Colonic mucosa (tissue), 4 donors: ENCODE results near the gene KAT2A. TPM values are rescaled to one million over a fixed set of nuclear protein-coding genes. Genes with fewer than 3 reads are reported as not detected.

Experiments used
- DNase-seq: peaks from one replicate; pipeline ENCODE4 v3.0.0-alpha.2; 2020
- H3K27ac ChIP-seq: fragments of 200-600 bp; one replicate; pipeline ENCODE4 v1.8.0; 2021
- H3K27me3 ChIP-seq: fragments of 200-600 bp; one replicate; pipeline ENCODE4 v1.8.0; 2021
- H3K36me3 ChIP-seq: fragments of 200-600 bp; one replicate; pipeline ENCODE4 v1.8.0; 2021
- H3K4me1 ChIP-seq: fragments of 200-600 bp; one replicate; pipeline ENCODE4 v1.8.0; 2021; ENCODE audit warnings: mild to moderate bottlenecking
- H3K4me3 ChIP-seq: fragments of 200-600 bp; one replicate; pipeline ENCODE4 v1.8.0; 2021
- H3K9ac ChIP-seq, 2 donors: one replicate each; pipeline ENCODE4 v1.7.0; 2013; ENCODE audit warnings: control low read depth in 2 of 2, low read depth in 2 of 2, low read length in 2 of 2
- H3K9me3 ChIP-seq: fragments of 200-600 bp; one replicate; pipeline ENCODE4 v1.8.0; 2021
- intact Hi-C: fragments of 100-400 bp; cut with DNase I; formaldehyde crosslinking; loops from one replicate; pipeline ENCODE4 v1.14.1; 2022
- total RNA-seq, 2 donors: library from RNA; stranded (reverse); fragmentation: NEBNext Ultra II Directional in 1 of 2; extraction: Animal tissue kit (Norgen Biotek cat#: 25700) in 1 of 2; gene quantifications; one replicate each; pipeline ENCODE4 v1.2.1, GENCODE V29; 2021
- TF ChIP-seq, protein P1 (sequence below): fragments of 200-600 bp; IDR thresholded peaks from one replicate; pipeline ENCODE4 v1.8.0; 2022; ENCODE audit warnings: antibody characterized with exemption, mild to moderate bottlenecking
- donor health status: healthy.
- donor health status: DM: no; HTN: no; CAD: no.
- donor health status: DM: no; HTN: no; CAD: no.

Gene KAT2A
- total RNA-seq, 2 donors from 2014 or later, result 16.9 to 59.8 TPM

DNA sequence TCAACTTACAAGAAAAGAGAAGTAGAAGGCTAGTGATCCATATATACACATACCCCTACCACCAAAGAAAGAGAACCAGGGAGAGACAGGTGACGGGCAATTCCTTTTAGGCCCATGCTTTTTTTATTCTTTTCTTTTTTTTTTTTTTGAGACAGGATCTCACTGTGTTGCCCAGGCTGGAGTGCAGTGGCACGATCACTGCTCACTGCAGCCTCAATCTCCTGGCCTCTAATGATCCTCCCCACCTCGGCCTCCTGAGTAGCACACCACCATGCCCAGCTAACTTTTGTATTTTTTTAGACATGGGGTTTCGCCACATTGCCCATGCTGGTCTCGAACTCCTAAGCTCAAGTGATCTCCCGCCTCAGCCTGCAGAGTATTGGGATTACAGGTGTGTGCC lies 6.2 kb upstream of the KAT2A start:
- peaks cover 16% of the 10 kb centered on the region for H3K36me3 ChIP-seq
- no peak overlapping the region for H3K4me3 ChIP-seq
- no peaks in the 10 kb centered on the region for H3K27me3 ChIP-seq
- DNase-seq, result no peak
- intact Hi-C loops, result no loop called here
- no peak overlapping the region for H3K27ac ChIP-seq
- TF ChIP-seq, protein P1, sequence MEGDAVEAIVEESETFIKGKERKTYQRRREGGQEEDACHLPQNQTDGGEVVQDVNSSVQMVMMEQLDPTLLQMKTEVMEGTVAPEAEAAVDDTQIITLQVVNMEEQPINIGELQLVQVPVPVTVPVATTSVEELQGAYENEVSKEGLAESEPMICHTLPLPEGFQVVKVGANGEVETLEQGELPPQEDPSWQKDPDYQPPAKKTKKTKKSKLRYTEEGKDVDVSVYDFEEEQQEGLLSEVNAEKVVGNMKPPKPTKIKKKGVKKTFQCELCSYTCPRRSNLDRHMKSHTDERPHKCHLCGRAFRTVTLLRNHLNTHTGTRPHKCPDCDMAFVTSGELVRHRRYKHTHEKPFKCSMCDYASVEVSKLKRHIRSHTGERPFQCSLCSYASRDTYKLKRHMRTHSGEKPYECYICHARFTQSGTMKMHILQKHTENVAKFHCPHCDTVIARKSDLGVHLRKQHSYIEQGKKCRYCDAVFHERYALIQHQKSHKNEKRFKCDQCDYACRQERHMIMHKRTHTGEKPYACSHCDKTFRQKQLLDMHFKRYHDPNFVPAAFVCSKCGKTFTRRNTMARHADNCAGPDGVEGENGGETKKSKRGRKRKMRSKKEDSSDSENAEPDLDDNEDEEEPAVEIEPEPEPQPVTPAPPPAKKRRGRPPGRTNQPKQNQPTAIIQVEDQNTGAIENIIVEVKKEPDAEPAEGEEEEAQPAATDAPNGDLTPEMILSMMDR, result no peak
- H3K4me1 ChIP-seq, result peaks cover 9% of the 10 kb centered on the region
- no peak overlapping the region for H3K9ac ChIP-seq
- H3K9me3 ChIP-seq, result no peaks in the 10 kb centered on the region

DNA sequence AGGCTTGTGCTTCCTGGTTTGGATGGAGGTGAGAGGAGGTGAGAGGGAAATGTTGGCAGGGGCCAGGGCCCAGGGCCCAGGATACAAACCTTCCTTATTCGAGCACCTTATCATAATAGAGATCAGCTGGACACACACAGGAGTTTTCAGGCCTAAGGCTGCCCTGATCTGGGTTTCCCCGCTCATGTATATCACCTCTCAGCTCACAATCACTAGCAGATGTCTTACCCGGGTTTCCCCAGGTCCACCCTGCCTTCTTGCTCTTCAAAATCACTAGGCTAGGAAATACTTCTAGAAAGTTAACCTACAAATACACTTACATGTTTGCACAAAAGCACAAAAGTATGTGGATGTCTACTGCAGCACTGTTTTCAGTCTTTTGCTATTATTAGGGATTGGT lies 5.7 kb upstream of the KAT2A start:
- Histone ChIP-seq H3K4me1 (peaks cover 8% of the 10 kb centered on the region), H3K9ac (no peak overlapping the region), H3K4me3 (no peak overlapping the region), H3K36me3 (peaks cover 16% of the 10 kb centered on the region), H3K9me3 (no peaks in the 10 kb centered on the region), H3K27ac (no peak overlapping the region), H3K27me3 (no peaks in the 10 kb centered on the region)
- no peak for DNase-seq
- intact Hi-C loops, result no loop called here
- TF ChIP-seq, protein P1, result no peak

DNA sequence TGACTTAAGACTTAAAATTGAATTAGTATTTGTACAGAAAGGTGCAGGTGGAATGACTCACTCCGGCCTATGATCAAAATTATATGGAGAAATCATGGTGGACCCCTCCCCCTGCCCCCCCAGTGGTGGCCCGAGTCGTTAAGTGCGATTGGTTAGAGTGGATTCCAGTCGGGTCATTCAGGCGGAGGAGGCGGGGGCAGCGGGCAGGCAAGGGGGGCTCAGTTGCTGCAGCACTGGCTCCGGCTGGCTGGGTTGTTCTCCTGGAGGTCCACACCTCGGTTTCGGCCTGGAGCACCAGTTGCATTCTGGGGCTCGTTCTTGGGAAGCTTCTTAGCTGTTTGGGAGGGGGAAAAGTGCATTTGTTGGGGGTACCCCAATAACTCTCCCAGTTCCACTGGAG lies 4.4 kb upstream of the KAT2A start:
- Histone ChIP-seq H3K4me3 (no peak overlapping the region), H3K27me3 (no peaks in the 10 kb centered on the region), H3K36me3 (peaks cover 16% of the 10 kb centered on the region), H3K9ac (no peak overlapping the region), H3K27ac (no peak overlapping the region), H3K4me1 (peaks cover 14% of the 10 kb centered on the region), H3K9me3 (no peaks in the 10 kb centered on the region)
- TF ChIP-seq, protein P1, result no peak
- DNase-seq, result no peak
- intact Hi-C loops, result no loop called here

DNA sequence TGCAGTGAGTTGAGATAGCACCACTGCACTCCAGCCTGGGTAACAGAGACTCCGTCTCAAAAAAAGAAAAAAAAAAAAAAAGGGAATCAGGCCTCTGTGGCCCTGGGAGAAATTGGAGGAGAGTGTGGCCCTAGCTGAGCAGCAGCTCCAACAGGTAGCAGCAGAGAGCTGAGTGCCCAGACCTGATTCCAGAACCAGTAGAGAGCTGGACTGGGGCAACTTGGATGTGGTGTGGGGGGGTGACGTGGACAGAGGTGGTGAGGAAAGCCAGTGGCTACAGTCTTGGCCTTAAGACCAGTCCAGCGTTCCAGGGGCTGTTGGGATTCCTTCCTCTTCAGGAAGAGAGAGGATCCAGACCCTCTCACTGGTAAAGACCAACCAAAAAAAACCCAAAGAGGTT lies 3.1 kb upstream of the KAT2A start:
- intact Hi-C loops, result no loop called here
- no peak overlapping the region for H3K27ac ChIP-seq
- peaks cover 8% of the 10 kb centered on the region for H3K36me3 ChIP-seq
- TF ChIP-seq, protein P1, result no peak
- H3K27me3 ChIP-seq, result no peaks in the 10 kb centered on the region
- H3K9ac ChIP-seq, result no peak overlapping the region
- no peaks in the 10 kb centered on the region for H3K9me3 ChIP-seq
- no peak for DNase-seq
- H3K4me1 ChIP-seq, result peaks cover 14% of the 10 kb centered on the region
- H3K4me3 ChIP-seq, result no peak overlapping the region

DNA sequence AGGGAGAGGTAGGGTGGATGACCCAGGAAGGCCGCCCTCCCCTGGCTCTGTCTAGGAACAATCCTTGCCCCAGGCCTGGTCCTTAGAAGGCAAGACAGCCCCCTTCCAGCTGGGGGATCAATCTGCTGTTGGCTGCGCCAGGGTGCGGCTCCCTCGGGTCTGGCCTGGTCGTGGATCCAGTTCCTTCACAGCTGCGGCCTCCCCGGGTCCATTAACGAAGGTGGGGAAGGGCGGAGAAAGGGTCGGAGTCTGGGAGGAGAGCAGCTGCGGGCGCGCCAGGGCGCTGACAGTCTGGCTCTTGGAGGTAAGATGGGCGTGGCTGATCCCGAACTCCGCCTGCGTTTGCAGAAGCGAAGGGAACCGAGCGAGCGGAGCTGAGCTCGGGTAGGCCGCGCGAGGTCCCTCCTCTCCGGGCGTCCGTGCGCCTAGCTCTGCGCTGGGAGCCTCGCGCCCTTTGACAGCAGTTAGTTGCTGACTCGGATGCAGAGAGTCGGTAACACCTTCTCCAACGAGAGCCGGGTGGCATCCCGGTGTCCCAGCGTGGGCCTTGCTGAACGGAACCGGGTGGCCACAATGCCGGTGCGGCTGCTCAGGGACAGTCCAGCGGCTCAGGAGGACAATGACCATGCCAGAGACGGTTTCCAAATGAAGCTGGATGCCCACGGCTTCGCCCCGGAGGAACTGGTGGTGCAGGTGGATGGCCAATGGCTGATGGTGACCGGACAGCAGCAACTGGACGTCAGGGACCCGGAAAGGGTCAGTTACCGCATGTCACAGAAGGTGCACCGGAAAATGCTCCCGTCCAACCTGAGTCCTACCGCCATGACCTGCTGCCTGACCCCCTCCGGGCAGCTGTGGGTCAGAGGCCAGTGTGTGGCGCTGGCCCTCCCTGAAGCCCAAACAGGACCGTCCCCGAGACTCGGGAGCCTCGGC lies 1.5 kb upstream of the KAT2A start, which contains the start of gene HSPB9:
HSPB9 (plus strand) TSS at position 434 of the 933 bp plus-strand sequence; CDS start at position 481, 47 bp downstream.
- Histone ChIP-seq H3K36me3 (no peaks in the 10 kb centered on the region), H3K9me3 (no peaks in the 10 kb centered on the region), H3K4me3 (peak within 1 kb of the TSS; percentile 9), H3K4me1 (peaks cover 14% of the 10 kb centered on the region), H3K27me3 (no peaks in the 10 kb centered on the region), H3K9ac (peak within 1 kb of the TSS; percentile 57 to 63), H3K27ac (peak within 1 kb of the TSS; percentile 60)
- TF ChIP-seq, protein P1, result no peak
- intact Hi-C loops, result no loop called here
- peak; percentile 87 for DNase-seq
